GM12801 (cell line): ENCODE measurements around the gene CNTNAP5.

ENCODE experiments used
- CTCF ChIP-seq: IDR thresholded peaks from one replicate; pipeline ENCODE4 v1.5.1; 2011; ENCODE audit warnings: control low read depth; ENCODE audit not compliant: insufficient read length; ENCODE audit errors: extremely low read depth

The CNTNAP5 gene

GRCh38 chr2:124289060-124289459, 264.0 kb downstream of the CNTNAP5 start:
- TF ChIP-seq CTCF: no peak

- no peak for TF ChIP-seq CTCF
Observed at GRCh38 chr2:124289615-124290014, 264.5 kb downstream of the CNTNAP5 start.

- no peak for TF ChIP-seq CTCF
Observed at GRCh38 chr2:124296470-124296869, 271.4 kb downstream of the CNTNAP5 start.

GRCh38 chr2:124301915-124302314, 276.8 kb downstream of the CNTNAP5 start:
- TF ChIP-seq CTCF: no peak

- TF ChIP-seq CTCF: no peak
Observed at GRCh38 chr2:124308319-124309062, 283.4 kb downstream of the CNTNAP5 start.

- TF ChIP-seq CTCF: no peak
Observed at GRCh38 chr2:124309563-124310138, 284.6 kb downstream of the CNTNAP5 start.

- no peak for TF ChIP-seq CTCF
Observed at GRCh38 chr2:124310671-124311070, 285.6 kb downstream of the CNTNAP5 start.
